ENCODE results near the gene RTN4R.

The RTN4R gene

DNA sequence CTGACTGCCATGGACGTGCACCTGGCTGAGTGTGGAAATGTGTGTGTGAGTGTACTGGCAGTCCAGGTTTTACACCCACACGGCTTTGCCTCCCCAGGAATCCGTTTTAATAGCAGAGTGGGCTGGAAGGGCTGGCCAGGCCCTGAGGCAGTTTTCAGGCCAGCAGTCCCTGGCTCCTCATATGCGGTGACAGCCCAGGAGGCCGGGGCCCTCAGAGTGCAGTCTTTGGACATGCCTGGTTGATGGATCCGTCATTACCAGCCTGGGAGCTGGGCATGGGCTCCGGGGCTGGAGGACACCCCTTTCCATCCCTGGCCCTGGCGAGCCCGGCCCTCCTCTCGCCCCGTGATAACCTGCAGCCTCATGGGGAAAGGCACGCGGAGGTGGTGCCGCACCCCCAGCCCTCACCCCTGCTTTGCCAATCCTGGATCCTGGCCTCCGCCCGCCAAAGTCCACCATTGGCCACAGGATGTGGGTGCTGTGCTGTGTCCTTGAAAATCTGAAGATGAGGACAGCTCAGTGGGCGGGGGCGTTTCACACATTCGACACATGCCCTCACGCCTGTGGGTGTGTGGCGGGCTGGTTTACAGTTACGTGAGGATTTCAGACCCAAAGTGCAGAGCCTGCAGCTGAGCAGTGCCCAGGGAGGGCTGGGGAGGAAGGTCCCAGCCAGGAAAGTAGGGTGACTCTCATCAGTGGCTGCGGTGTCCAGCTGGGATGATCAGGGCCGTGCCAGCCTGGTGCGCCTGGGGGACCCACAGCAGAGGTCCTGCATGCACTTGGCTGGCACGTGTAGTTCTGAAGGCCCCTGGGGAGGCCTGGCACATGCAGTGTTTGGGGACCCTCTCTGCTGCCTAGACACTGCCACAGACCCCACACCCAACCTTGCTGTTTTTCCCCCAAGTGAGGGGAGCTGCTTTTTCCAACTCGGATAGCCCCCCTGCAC, 55.1 kb downstream of the RTN4R start:
- no peak for DNase-seq

DNA sequence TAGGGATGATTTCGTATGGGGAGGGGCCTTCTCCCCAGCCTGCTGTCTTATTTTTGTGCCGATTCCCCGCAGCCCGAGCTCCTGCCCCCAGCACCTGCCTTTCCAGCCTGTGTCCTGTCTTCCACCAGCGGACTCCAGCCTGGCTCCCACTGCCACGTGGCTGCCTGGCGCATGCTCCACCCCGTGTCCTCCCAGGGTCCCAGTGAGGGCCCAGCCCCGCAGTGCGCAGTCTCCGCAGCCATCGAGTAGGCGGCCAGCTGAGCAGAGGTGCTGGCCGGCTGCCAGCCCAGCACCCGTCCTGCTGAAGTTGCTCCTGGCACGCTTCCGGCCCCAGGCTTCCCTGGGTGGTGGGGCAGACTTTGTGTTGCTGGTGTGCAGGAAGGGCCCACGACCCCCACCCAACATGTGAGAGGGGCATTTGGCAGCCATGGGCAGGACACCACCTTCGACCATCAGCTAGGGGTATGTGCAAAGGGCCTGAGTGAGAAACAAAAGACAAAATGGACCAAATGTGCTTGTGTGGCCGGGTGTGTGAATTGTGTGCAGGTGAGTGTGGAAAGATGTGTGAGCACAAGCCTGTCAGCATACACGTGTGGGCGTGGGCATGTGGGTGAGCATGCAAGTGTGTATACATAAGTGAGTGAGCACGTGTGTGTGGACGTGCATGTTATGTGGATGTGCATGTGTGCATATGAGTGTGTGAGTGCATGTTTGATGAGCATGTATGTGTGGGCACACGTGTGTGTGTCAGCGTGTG, 55.9 kb downstream of the RTN4R start:
- no peak for DNase-seq

DNA sequence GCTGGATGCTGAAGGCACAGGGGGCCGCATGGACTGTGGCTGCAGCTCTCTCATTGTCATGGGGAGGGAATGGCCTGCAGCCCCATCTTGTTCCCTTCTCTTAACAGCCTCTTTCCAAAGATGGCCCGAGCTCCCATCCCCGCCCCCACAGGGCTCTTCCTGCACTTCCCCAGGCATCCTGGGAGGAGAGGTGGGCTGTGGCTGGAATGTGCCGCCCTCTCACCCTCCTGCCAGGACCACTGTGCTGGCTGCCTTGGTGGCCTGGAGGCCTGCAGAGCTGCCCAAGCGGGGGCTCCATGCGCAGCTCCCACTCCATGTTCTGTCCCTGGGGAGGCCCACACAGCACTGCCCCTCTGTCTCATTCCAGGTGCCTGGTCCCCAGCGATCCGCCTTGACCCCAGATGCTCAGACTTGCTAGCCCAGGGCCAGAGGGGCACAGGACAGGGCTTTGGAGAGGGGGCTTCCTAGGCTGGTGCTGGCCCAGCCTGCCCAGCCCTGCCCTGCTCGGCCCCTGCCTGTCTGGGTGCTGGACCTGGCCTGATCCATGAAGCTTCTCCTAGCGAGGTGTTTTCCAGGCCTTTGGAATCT, 56.6 kb downstream of the RTN4R start:
- no peak for DNase-seq

DNA sequence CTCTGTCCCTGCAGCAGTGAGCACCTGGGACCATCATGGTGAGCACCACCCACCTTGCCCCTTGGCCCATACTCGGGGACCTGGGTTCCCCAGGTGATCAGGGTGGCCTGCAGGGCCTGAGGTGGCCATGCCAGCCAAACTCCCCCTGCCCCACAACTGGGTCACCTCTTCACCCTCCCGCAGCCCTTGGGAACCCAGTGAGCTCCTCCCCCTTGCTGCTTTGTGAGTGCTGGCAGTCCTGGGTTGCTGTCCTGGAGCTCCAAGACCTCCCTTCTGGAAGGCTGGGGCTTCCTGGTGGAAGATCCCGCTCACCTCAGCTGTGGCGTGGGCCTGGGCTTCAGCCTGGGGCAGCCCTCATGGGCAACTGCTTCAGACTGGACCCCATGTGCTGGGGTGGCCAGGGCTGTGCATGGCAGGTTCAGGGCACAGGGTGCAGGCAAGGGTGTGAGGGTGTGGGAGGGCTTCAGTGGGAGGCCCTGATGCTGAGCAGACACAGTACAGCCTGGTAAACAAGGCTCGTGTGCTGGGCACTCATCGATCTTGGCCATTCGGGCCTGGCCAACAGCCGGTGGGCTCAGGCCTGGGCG, 57.6 kb downstream of the RTN4R start:
- no peak for DNase-seq

DNA sequence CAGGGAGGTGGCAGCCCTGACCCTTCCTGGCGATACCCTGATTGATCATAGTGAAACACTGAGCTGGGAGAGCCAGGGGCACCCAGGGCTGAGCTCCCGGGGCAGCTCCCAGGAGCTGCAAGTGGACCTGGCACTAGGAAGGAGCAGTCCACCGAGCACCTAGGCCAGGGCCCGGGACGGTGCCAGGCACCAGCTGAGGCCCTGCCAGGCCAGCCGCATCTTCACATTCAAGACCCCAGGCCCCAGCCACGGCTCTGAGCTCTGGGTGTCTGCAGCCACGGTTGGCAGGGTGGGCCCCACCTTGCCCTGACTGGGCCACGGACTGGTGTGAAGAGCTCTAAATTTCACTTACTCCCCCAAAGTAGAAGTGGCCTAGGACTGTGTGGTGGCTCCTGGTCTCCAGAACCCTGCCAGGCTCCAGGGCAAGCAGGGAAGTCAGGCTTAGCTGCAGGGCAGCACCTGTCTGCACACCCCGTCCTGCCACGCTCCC, 58.3 kb downstream of the RTN4R start:
- no peak for DNase-seq

DNA sequence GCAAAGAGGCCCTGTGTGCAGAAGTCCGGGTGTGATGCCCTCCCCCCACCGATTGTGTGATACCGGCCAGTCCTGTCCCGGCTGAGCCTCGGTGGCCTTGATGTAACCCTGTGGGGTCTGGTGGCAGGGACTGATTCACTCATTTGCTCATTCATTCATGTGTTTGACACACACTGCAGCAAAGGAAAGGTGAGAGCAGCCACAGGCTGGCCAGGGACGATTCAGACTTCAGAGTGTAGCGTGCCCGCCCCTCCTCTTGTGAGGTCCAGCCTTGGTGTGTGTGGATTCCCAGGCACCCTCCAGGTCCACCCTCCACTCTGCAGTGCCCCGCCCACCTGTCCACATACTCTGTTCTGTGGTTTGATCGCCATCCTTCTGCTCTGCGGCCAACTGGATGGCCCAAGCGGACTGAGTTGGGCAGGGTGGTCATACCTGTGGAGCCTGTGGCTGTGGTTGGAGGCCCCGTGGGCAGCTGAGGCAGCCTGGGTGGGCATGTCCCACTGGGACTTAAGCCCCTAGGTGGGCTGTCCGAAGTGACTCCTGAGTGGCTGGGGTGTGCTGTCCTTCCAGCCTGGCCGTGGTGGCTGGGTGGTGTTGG, 59.3 kb downstream of the RTN4R start:
- DNase-seq, result no peak

DNA sequence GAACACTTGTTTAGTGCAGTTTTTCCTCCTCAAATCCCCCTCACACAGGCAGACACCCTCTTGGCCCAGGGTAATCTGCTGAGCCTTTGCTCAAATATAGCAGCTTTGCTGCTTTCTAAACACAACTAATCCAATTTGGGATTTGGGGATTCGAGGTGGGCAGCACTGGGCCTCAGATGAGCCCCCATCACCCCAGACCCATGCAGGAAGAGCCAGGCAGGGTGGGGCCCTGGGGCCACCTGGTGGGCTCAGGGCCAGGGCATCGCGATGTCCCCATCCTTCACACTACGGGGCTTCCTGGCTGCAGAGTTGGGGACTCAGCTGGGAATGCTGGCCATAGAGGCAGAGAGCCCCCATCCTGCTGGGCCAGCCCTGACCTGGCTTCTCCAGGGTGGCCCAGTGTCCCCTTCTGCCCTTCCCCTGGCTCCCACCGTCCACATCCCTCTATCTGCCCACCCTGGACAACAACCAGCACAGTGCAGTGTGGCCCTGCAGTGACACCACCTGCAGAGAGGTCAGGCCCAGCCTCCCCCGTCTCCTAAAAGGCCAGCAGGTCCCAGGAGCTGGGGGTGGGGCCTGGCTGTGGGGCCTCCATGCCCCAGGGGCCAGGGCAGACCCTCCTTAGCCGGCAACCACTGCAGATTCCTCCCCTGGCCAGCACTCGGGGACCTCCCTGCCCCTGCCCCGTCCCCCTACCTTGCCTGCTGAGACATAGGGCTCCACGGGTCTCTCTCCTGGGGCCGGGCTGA, 60.7 kb downstream of the RTN4R start:
- DNase-seq, result no peak

DNA sequence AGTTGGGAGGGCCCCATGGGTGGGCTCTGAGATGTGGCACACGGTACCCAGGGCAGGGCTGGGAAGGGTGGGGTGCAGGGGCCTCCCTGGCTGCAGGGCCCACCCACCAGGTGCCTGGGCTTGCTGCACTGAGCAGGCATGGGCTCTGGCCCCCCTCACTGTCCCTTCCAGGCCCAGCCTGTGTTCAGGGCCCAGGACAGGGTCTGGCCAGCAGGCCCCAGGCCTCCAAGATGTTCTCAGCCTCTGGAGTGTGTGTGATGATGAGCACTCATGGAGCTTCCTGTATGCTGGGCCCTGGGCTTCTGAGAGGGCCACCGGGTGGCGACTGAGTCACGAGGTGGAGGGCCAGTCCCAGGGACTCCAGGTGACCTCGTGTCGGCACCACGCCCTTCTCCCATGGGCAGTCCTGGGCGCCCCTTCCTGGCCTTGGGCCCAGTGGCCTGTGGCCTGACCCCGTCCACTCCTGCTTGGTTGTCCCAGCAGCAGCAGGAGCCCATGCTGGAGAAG, 61.4 kb downstream of the RTN4R start:
- no peak for DNase-seq

DNA sequence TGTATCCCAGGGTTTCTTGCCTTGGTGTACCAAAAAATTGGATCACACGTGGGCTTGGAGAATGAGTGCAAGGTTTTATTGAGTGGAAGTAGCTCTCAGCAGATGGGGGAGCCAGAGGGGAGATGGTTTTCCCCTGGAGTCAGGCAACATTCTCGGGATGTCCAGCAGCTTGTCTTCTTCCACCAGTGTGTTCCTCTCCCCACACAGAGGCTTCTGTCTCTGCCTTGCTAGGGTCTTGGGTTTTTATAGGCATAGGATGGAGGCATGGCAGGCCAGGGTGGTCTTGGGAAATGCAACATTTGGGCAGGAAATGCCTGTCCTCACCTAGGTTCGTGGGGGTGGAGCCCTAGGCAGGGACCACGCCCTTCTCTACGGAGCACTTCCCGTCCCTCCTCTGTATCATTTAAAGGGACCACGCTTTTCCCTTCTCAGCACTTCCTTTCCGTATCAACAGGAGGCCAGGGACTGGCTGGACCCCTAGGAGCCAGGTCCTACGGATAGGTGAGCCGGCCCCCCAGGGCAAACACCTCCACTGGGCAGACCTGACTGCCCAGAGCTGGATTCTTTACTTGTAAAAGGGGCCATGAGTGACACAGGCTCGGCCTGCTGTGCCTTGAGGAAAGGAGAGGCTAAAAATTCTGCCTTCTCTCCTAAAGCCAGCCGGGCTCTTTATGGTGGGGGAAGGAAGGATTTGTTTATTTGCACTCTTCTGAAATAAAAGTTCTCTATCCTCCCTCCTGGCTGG, 62.0 kb downstream of the RTN4R start:
- DNase-seq, result no peak

DNA sequence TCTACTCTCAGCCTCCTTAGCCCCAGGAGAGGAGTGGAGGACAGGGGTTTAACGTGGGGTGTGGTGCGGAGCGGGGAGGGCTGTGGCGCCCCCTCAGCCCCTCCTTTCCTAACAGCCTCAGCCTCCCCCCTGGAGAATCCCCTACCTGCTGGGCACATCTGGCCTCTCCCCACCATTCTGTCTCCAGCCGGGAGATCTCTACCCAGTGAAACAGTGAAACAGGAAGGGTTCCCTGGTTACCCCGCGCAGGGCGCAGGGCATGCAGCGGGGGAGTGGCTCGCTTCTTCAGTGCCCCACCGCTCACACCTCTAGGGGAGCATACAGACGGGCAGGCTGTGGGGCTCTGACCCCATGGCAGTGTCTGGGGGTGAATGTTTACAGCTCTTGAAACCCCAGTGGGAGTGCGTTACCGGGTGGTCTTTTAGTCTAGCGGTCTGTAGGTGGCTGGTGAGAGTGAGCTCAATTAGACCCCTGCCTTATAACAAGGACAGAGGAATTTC, 62.6 kb downstream of the RTN4R start:
- no peak for DNase-seq

DNA sequence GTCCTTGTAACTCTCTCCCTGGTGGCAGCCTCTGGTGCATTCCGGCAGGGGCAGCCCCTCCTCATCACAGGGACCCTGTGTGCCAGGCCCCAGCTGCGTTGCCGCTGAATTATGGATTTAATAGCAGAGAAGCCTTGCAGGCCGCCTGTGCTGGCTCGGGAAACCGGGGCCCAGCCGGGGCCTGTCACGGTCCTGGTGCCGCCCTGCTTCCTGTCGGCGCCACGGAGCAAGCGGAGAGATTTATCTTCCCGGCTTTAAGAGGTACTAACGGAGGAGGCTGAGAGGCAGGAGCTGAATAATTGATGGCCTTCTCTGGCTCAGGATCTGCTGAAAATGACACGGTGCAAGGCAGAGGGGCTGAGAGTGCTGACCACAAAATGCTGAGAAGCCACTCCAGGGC, 63.3 kb downstream of the RTN4R start:
- peak; percentile 77 for DNase-seq

DNA sequence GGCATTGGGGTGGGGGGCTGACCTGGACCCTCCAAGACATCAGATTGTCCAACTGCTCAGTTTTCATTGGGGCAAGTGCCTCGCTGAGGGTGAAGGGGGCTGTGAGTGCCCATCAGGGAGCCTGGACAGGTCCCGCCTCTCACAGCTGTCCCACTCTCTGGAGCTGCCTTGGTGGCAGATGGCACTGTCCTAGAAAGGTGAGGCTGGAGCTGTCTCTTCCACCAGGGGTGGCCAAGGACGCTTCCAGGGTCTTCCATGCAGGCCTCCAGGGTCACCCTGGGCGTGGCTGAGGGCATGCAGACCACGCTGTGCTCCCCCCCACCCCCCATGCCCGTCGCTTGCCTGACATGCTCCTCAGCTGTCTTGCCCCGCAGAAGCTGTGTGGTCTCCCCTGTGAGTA, 63.8 kb downstream of the RTN4R start:
- no peak for DNase-seq

DNA sequence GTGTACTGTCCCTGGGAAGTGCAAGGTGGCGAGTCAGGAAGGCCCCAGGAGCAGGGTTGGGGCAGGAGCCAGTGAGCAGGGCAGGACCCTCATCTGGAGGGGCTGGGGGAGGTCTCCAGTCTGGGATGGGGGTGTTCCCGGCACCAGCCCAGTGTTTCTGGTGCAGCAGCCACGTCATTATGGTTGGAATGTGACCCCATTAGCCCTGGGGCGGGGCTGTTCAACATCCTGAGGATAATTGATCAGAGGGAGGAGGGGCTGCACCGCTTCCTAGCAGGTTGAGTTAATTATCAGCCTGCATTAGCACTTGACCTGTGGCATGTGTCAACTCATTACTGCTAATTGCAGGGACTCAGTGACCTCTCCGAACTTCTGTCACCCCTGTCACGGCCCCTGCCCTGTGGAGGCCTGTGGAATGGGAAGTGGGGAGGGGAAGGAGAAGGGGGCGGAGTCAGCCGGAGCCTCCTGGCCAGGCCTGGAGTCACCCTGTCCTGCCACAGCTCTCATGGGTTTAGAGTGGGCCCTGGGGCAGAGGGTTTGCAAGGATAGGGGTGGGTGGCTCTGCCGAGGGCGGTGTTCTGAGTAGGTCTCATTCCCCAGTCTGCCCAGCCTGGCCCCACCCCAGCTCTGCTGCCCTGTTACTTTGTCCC, 64.4 kb downstream of the RTN4R start:
- peak; percentile 82 for DNase-seq

DNA sequence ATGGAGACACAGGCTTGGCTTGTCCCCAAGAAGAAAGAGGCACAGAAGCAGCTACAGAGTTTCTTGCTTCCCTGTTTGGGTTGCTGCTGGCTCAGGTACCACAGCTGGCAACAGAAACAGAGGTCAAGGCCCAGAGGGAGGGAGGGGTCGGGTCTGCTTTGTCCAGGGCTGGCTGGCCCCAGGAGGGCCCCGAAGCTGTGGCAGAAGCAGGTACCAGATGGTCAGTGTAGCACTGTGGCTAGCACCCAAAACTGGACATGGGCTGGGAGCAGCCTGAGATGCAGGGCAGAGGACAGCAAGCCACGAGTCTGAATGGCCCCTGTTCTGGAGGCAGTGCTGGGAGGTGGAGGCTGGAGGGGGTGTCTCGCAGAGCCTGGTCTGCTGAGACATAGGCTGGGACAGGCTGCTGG, 65.0 kb downstream of the RTN4R start:
- DNase-seq, result no peak

DNA sequence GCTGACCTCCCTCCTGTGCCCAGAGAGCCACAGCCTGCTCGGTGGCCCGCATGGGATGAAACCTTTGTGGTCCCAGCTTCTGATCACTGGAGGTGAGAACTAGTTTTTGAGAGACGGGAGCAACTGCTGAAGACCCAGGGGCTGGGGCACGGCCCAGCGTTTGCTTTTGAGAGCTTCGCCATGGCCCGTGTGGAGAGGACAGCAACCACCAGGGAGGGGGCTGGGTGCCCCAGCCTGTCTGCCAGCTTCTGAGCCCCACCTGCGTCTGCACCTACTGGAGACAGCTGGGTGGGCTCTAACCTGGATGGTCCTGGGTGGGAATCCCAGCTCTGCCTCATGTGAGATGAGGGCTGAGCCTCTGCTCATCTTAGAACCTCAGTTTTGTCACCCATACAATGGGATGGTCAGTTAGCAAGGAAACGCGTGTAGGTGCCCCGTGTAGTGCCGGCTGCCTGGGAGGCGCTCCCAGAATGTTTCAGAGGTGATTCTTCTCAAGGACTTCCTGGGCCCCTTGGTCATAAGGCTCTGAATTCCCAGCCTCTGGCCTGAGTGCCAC, 66.2 kb downstream of the RTN4R start:
- DNase-seq, result no peak

DNA sequence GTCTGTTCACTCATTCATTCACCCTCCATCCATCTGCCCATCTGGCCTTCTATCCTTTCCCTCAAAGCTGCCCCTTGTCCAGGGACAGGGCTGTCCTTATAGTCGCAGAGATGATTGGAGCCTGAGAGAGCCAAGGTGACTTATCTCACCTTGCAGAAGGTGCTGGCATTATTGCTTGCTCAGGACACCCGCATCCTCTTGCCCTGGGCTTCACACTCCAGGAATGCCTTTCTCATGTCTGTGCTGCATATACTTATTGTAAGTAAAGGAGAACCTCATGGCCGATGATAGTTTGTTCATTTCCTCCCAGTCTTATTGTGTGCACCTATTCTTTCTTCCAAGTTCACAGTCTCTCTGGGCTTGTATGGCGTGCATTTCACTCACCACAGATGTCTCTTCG, 68.2 kb downstream of the RTN4R start:
- DNase-seq, result no peak

DNA sequence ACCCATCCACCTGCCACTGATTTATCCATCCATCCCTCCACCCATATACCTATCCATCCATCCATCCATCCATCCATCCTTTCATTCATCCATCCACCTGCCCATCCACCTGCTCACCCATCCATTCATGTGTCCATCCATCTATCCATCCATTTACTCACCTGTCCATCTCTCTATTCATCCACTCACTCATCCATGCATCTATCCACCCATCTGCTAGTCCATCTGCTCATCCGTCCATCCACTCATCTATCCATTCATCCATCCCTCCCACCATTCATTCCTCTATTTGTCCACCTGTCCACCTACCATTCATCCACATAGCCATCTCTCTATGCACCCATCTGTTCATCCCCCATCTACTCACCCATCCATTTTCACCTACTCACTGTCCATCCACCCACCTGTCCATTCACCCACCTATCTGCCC, 68.7 kb downstream of the RTN4R start:
- no peak for DNase-seq

DNA sequence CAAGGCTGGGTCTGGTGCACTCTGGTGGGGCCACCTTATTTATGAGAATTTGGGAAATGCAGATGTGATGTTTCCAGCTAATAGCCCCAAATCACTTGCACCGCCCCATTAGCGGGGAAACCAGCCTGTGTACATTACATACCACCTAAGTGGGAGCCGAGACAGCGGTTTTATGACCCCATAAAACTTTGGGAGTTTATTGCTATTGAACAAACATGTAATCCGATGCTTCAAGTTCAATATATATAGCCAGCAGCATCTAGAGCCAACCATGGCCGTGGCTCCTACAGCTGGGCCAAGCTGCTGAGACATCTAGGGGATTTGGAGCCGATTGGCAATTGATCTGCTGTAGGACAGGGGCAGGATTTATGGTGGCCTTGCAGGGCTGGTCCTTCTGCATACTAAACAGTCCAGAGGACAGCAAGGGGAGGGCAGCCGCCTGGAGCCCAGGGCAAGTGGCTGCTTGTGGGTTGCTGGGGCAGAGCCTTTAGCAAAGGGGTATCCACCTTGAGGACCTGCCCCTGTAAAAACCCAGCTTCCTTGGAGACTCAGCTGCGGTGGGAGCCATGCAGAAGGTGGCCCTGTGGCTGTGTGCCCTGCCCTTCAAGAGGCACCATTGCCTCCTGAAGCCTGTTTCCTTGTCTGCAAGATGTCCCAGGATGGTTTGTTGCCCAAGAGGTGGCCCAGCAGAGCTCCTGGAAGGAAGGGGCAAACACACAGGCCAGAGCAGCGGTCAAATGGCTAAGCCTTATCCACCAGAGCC, 69.4 kb downstream of the RTN4R start:
- no peak for DNase-seq

DNA sequence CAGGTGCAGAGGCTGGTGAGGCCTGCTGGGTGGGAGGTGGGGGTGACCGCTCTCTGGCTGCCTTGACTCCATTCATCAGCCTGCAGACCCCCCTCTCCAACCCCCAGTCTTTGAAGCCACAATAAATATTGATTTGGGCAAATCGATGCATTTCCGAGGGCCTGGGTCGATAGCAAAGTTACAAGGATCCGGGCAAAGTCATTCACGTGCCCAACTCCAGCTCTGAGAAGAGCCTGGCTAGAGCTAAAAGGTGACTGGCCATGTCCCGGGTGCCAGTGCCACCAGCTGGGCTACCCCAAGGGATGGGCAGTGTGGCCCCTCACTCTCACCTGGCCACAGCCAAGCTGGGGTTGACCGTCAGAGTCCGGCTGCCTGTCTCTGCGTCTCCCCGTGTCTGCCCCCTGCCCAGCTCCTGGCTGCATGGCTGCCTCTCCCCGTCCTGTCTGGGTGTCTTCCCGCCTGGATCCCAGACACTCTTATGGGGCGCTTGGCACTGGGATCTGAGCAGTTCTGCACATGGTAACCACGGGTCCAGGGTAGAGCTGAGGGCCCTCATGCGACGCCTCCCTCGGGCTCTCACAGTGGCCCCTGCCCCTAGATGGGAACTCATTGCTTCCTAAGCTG, 70.6 kb downstream of the RTN4R start:
- DNase-seq, result no peak

Data from retina (tissue), 1 donor.